CD4-positive, alpha-beta T cell (primary cell): Measurements from ENCODE around the gene ZBTB33. TPM values are rescaled to one million over a fixed set of nuclear protein-coding genes. Genes with fewer than 3 reads are reported as not detected.

Experiments
- ATAC-seq: fragments of 200-7000 bp; cut with Tn5 transposase; one replicate; pipeline ENCODE4 v1.10.0; 2022; ENCODE audit warnings: mild to moderate bottlenecking; ENCODE audit not compliant: poor library complexity
- CTCF ChIA-PET: fragments of 350-600 bp; sonication (Branson Sonifier 250); formaldehyde crosslinking; loops from one replicate; lab custom pipeline; 2021; ENCODE audit warnings: antibody characterized with exemption, inconsistent platforms; lab: Charles Lee
- POLR2A ChIA-PET: fragments of 350-600 bp; sonication (Branson Sonifier 250); formaldehyde crosslinking; loops from one replicate; lab custom pipeline; 2021; ENCODE audit warnings: antibody characterized with exemption, inconsistent platforms; lab: Charles Lee
- DNase-seq, 14 experiments: peaks; one replicate each; pipeline ENCODE4 v3.0.0-alpha.2; 2013 to 2020; ENCODE audit warnings: mixed read lengths in 2 of 14
- H3K27ac ChIP-seq, 2 donors: one replicate each; pipeline versions ENCODE4 v1.5.1 to v1.7.0; 2013; ENCODE audit warnings: low read length in 2 of 2, low read depth in 1 of 2, mild to moderate bottlenecking in 1 of 2
- H3K27me3 ChIP-seq, 2 experiments: 1 replicate in 1 of 2; 2 replicates in 1 of 2; pipeline versions ENCODE4 v1.6.1 to v1.7.0; 2013; ENCODE audit warnings: low read length in 2 of 2, control low read depth in 1 of 2, mild to moderate bottlenecking in 1 of 2, moderate library complexity in 1 of 2; ENCODE audit not compliant: insufficient read depth in 2 of 2, control insufficient read depth in 1 of 2
- H3K36me3 ChIP-seq: one replicate; pipeline ENCODE4 v1.6.1; 2013; ENCODE audit warnings: low read length, control low read depth; ENCODE audit not compliant: insufficient read depth
- H3K4me1 ChIP-seq: one replicate; pipeline ENCODE4 v1.6.1; 2013; ENCODE audit warnings: low read length, control low read depth; ENCODE audit not compliant: insufficient read depth
- H3K4me3 ChIP-seq: one replicate; pipeline ENCODE4 v1.5.1; 2013; ENCODE audit warnings: mild to moderate bottlenecking, low read length, moderate library complexity
- H3K9me3 ChIP-seq, 2 experiments: 1 replicate in 1 of 2; 2 replicates in 1 of 2; pipeline versions ENCODE4 v1.6.1 to v1.7.0; 2013; ENCODE audit warnings: low read length in 2 of 2, mild to moderate bottlenecking in 2 of 2, control low read depth in 1 of 2, moderate library complexity in 1 of 2; ENCODE audit not compliant: control insufficient read depth in 1 of 2, insufficient read depth in 1 of 2
- H3K27ac Mint-ChIP-seq: one replicate; pipeline ENCODE4 v1.8.0; 2020; ENCODE audit warnings: mixed read lengths
- H3K27me3 Mint-ChIP-seq: one replicate; pipeline ENCODE4 v1.8.0; 2021; ENCODE audit warnings: mixed read lengths
- H3K36me3 Mint-ChIP-seq: one replicate; pipeline ENCODE4 v1.8.0; 2021; ENCODE audit warnings: low read depth, mixed read lengths
- H3K4me1 Mint-ChIP-seq: one replicate; pipeline ENCODE4 v1.8.0; 2021; ENCODE audit warnings: low read depth, mixed read lengths
- H3K4me3 Mint-ChIP-seq: one replicate; pipeline ENCODE4 v1.8.0; 2020; ENCODE audit warnings: mild to moderate bottlenecking, mixed read lengths
- H3K9me3 Mint-ChIP-seq: one replicate; pipeline ENCODE4 v1.8.0; 2020; ENCODE audit warnings: mixed read lengths
- CTCF ChIP-seq: fragments of 200-600 bp; IDR thresholded peaks from one replicate; pipeline ENCODE4 v1.8.0; 2022; ENCODE audit warnings: antibody characterized with exemption, mild to moderate bottlenecking
- intact Hi-C, 2 experiments: fragments of 100-400 bp; cut with DNase I in 1 of 2; cut with micrococcal nuclease in 1 of 2; formaldehyde crosslinking; loops; one replicate each; pipeline versions ENCODE4 v1.15.1 to v1.9.0; 2023 to 2025; cut with DNase I, micrococcal nuclease
- total RNA-seq, 174 experiments: library from RNA in 2 of 174; stranded (reverse) in 2 of 174; gene quantifications; one replicate each; pipeline ENCODE4 v1.2.3 and lab custom pipeline; 2021 to 2026

ZBTB33 gene
- total RNA-seq, 2 experiments from 2014 or later = 31.6 to 32.7 TPM

DNA sequence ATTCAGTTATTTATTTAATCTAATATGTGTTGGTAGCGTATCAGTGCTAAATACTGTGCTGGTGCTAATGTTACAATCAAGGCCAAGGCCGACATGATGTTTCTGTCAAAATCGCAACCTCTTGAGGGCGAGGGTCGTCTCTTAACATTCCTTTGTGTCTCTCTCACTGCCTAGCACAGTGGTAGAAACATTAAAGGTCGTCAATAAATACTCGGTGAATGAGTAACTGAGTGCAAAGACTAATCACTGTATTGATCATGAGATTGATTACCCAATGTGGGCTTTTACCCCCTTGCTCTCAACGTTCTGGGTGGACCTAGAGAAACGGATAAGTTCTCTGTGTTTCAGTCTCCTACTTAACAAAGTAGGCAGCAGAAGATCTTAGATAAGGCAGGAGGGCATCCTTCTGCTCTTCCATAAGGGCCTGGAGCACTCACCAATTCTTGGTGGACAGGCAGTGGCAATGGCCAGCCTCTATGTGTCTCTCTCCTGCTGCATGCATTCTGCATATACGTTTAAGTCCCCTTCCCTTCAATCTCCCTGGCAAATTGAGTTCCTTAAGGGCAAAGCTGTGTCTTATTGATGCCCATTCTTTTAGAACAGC, 30.5 kb downstream of the ZBTB33 start:
- Mint-ChIP-seq H3K4me3 (no peak overlapping the region), H3K4me1 (no peaks in the 10 kb centered on the region), H3K27ac (no peak overlapping the region), H3K9me3 (no peaks in the 10 kb centered on the region), H3K36me3 (no peaks in the 10 kb centered on the region), H3K27me3 (no peaks in the 10 kb centered on the region)
- H3K4me3 ChIP-seq = no peak overlapping the region
- DNase-seq (no peak), ATAC-seq (no peak)
- CTCF ChIA-PET = no interaction called here
- TF ChIP-seq CTCF = no peak
- no peaks in the 10 kb centered on the region for H3K4me1 ChIP-seq
- H3K36me3 ChIP-seq = no peaks in the 10 kb centered on the region
- no peaks in the 10 kb centered on the region for H3K27me3 ChIP-seq
- intact Hi-C loops = no loop called here
- POLR2A ChIA-PET = no interaction called here
- no peaks in the 10 kb centered on the region for H3K9me3 ChIP-seq
- H3K27ac ChIP-seq = no peak overlapping the region

DNA sequence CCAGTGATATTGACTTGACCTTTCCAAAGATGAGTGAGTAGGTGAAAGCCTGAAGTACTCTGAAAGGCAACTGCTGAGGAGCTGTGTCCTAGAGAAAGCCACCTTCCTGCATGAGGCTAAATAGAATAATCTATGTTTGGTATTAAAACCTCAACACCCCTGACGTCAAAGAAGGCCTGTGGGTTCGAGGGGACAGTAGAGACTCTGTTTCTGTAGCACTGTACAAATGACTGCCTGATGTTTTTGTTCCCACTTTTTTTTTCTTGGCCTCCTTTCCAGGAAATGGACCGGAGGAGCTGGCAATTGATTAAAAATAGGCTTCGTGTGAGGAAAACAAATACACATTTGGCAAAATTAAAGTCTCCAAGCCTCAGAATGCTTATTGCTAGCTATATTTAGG, 31.1 kb downstream of the ZBTB33 start:
- Histone ChIP-seq H3K27ac (no peak overlapping the region), H3K9me3 (no peaks in the 10 kb centered on the region), H3K4me1 (no peaks in the 10 kb centered on the region), H3K36me3 (no peaks in the 10 kb centered on the region), H3K4me3 (no peak overlapping the region), H3K27me3 (no peaks in the 10 kb centered on the region)
- Mint-ChIP-seq H3K4me3 (no peak overlapping the region), H3K4me1 (no peaks in the 10 kb centered on the region), H3K9me3 (no peaks in the 10 kb centered on the region), H3K27ac (no peak overlapping the region), H3K27me3 (no peaks in the 10 kb centered on the region), H3K36me3 (no peaks in the 10 kb centered on the region)
- TF ChIP-seq CTCF = no peak
- ATAC-seq = no peak
- ChIA-PET POLR2A (no interaction called here), CTCF (no interaction called here)
- intact Hi-C loops = no loop called here
- DNase-seq = no peak

GRCh38 chrX:120282697-120283096, 32.1 kb downstream of the ZBTB33 start:
- H3K36me3 ChIP-seq = no peaks in the 10 kb centered on the region
- intact Hi-C loops = no loop called here
- Mint-ChIP-seq H3K4me3 (no peak overlapping the region), H3K4me1 (no peaks in the 10 kb centered on the region), H3K27ac (no peak overlapping the region), H3K9me3 (no peaks in the 10 kb centered on the region), H3K36me3 (no peaks in the 10 kb centered on the region), H3K27me3 (no peaks in the 10 kb centered on the region)
- no peaks in the 10 kb centered on the region for H3K4me1 ChIP-seq
- TF ChIP-seq CTCF = no peak
- POLR2A ChIA-PET = no interaction called here
- no peaks in the 10 kb centered on the region for H3K9me3 ChIP-seq
- CTCF ChIA-PET = interaction anchor here (0.6 kb wide), 1 partner anchor 900 kb away, joined by 3 read pairs; no protein-coding TSS in a partner anchor
- H3K4me3 ChIP-seq = no peak overlapping the region
- DNase-seq (no peak), ATAC-seq (no peak)
- no peak overlapping the region for H3K27ac ChIP-seq
- no peaks in the 10 kb centered on the region for H3K27me3 ChIP-seq
